NCI-H2196 (cell line): Measurements from ENCODE around the gene PARS2.

Experiments used
- DNase-seq: peaks from one replicate; lab custom pipeline; 2025; ENCODE audit not compliant: unreplicated experiment; lab: John Stamatoyannopoulos, UW

The PARS2 gene

GRCh38 chr1:54742282-54742681 lies 22.0 kb downstream of the PARS2 start:
- no peak for DNase-seq

DNA sequence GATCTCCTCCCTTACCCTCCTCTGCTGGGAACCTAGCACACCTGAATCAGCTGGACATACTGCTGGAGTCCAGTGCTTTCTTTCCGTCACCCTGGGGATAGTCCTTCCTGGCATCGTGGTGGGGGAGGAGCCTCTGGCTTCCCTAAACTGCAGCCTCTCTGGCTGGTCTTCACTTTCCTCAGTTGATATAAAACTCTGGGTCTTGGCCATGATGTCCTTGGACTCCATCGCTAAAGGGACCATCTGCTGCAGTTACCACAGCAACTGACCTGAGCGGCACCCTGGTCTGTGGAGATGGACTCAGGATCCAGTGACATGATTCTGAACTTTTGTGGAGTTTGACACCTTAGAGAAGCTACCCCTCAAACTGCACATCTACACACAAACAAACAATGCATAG lies 22.8 kb downstream of the PARS2 start:
- DNase-seq = no peak

GRCh38 chr1:54738244-54738643 lies 26.1 kb downstream of the PARS2 start:
- no peak for DNase-seq

GRCh38 chr1:54736685-54737084 lies 27.6 kb downstream of the PARS2 start:
- no peak for DNase-seq

DNA sequence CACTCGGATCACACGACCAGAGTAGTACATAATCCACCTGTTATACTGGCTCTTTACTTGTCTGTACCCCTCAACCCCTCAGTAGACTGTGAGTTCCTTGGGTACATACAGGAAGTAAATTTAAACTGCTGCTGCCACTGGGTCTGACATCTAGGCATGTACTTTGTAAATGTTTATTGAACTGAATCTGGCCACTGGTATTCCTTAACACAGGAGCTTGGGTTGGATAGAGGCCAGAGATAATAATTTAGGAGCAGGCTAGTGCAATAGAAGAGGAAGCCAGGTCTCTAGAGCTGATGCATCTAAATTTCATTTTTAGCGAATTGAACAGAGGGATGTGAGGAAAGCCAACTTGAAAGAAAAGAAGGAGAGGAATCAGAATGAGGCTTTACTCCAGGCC lies 36.3 kb downstream of the PARS2 start:
- no peak for DNase-seq

DNA sequence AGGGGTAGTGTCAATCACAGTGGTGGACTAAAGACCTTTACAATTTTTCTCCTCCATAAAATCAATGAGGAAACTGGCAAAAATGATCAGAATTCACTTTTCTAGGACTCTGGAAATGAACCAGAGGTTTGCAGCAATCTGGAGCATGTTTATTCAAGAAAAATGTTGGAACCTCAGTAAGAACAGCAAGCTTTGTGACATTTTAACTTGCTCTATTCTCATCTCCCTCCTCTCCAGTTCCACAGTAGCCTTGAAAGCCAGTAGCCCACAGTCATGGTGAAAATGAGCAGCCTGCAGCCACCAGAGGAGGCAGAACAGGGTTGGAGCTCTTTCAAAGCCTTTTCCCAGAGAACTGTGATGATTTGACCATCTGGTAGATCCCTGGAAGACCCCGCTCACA lies 39.6 kb downstream of the PARS2 start:
- DNase-seq = no peak

DNA sequence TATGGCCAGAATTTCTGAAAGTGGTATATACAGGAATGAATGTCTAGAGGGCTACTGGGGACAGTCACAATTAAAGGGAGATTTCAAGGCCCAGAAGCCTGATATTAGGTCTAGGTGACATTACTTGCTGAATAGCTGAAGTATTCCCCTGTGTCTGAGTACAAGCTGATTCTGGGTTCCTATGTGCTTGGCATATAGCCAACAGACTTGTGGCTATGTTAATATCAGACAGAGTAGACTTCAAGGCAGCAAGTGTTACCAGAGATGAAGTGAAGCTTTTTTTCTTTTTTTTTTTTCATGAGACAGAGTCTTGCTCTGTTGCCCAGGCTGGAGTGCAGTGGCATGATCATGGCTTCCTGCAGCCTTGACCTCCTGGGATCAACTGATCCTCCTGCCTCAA lies 40.3 kb downstream of the PARS2 start:
- DNase-seq = no peak

DNA sequence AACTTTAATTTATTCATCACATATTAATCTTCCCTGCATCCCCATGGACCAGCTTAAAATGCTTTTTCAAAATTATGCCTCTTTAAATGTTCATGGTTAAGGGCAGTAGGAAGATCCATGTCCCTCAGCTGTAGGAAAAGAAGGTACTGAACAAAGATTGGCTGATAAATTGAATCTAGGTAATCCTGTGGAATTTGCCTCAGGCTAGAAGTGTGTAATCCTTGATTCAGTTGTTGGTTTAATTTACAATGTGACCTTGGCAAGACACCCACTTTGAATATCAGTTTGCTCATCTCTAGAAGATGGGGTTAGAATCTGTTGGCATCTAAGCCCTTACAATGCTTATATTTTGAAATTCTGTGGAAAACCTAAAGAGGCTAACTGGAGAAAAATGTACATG lies 42.6 kb downstream of the PARS2 start:
- DNase-seq = no peak

DNA sequence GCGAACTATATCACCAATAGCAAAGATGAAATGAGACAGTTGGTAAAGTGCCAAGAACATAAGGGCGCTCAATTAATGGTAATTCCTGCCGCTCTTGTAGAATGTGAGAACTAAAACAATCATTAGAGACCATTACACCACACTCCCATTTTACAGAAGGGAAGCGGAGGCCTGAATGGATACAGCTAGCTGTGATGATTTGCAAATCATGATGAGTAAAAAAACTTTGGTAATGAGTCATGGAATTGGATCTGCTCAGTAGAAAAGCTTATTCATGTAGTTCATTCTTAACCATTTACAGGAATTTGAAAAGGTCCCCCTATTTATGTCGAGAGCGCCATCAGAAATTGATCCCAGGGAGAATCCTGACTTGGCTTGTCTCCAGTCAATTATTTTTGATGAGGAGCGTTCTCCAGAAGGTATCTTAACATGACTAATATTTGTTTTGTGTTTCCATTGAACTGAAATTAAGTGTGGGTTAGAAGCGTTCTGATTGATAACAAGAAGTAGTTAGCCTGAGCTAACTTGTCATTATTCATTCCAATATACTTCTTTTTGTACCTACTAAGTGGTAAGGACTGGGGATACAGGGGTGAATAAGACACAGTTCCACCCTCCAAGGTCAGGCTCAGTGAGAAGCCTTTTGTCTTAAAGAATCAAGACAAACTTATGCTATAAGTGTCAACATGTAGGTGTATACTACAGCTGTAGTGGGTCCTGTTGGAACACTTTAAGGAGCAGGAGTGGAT lies 47.9 kb downstream of the PARS2 start:
- DNase-seq = no peak

- DNase-seq = peak; percentile 85
Observed at GRCh38 chr1:54715493-54716298, 48.6 kb downstream of the PARS2 start, which contains the start of gene TTC4. Gene TTC4, plus strand, starts transcription at chr1:54715861. Its CDS starts 48 bp downstream, at chr1:54715909.

DNA sequence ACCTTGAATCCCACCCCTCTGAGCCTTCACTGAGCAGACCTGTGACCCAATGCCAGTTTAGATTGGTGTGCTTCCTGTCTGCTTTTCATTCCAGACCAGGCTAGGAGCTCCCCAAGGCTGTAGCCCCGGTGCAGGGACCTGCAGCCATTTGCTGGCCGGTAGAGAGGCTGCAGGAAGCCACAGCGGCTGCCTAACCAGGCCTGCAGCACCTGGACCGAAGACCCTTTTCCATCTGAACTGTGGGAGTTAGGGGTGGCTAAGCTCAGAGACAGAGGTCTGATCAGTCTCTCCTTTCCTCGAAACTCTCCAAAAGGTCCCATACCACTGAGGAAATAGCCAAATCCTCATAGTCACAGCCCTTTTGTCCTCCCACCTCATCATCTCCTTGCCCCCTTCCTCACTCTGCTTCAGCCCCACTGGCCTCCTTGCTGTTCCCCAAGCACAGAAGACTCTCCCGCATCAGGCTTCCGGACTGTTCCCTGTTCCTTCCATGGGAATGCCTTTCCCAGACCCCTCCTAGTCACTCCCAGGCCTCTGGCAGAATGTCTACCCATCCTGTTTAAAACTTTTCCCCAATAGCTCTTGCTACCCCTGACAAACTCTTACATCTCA lies 49.3 kb downstream of the PARS2 start:
- no peak for DNase-seq

DNA sequence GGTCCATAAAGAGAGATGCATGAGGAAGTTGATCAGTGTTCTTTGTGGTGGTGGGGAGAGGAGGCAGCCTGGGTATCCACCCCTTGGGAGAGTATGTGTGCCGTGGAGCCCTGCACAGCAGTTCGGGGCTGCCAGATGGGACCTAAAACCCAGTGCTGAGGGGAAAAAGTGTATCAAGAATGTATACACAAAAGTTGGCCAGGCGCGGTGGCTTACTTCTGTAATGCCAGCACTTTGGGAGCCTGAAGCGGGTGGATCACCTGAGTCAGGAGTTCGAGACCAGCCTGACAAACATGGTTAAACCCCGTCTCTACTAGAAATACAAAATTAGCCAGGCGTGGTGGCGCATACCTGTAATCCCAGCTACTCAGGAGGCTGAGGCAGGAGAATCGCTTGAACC lies 52.8 kb downstream of the PARS2 start:
- no peak for DNase-seq

GRCh38 chr1:54710841-54711240 lies 53.5 kb downstream of the PARS2 start:
- DNase-seq = no peak

DNA sequence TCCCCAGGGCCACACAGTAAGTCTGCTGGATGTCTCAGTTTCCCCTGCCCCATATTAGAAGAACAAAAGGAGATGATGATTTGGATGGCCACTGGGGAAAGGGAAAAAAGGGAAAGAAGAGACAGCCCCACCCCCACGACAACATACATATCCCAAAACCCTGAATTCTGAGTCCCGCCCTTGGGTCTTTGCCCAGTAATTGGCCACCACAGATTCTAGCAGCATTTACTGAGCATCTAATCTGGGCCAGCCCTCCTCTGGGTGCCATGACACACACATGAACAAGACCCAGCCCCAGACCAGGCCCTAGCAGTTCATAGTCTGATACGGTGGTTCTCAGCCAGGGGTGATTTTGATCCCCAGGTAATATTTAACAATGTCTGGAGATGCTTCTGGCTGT lies 53.9 kb downstream of the PARS2 start:
- DNase-seq = no peak

DNA sequence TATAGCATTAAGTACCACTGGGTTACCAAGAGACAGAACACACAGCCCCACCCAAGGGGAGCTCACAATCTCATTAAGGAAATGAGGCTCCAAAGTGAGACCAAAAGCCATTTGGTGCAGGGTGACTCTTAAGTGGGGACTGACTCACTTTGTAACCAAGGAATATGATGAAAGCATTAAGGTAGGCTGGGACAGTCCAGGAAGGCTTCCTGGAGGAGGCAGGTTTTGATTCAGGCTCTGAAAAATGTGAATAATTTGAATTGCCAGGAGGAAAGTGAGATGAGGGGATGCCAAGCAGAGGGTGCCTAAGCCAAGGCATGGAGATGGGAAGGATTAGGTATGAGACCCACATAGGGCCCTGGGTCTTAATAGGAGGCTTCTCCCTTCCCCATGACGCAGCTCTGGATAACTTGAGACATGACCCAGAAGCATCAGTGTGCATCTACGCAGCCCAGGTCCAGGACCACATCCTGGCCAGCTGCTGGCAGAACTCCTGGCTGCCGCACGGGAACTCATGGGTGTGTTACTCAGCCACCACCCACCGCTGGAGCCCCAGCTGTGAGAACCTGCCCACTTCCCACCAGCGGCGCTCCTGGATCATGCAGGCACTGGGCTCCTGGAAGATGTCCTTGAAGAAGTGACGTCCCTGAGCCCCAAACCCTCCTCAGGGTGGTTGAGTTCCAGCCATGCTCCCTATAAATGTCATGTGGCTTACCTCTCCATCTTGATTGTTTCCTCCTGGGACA lies 54.6 kb downstream of the PARS2 start:
- no peak for DNase-seq

GRCh38 chr1:54708385-54708784 lies 55.9 kb downstream of the PARS2 start:
- DNase-seq = no peak
